Superior temporal gyrus (tissue), 1 donor: Measurements from ENCODE around the gene WDR38.

Experiments used
- DNase-seq: peaks from one replicate; pipeline ENCODE4 v3.0.0-alpha.2; 2016; ENCODE audit errors: extremely low spot score

Gene WDR38

DNA sequence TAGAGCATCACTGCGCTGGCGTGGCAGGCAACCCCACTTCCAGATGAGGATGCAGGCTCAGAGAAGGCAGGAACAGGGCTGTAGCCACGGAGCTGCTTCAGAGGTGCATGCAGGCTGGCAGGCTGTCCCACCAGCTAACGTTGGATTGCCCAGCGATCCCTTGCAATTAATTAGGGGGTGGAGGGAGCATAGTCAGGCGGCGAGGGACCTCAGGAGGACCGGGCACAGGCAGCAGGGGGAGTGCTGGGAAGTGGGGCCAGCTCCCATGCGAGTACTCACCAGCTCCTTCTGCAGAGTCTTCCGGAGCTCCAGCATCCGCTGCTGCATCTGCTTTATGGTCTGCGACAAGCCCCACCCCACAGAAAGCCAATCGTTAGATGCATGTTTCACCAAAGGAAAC lies 29.0 kb downstream of the WDR38 start:
- DNase-seq = no peak

- DNase-seq = no peak
These were observed 31.1 kb downstream of the WDR38 start for GRCh38 chr9:124884376-124884775.

DNA sequence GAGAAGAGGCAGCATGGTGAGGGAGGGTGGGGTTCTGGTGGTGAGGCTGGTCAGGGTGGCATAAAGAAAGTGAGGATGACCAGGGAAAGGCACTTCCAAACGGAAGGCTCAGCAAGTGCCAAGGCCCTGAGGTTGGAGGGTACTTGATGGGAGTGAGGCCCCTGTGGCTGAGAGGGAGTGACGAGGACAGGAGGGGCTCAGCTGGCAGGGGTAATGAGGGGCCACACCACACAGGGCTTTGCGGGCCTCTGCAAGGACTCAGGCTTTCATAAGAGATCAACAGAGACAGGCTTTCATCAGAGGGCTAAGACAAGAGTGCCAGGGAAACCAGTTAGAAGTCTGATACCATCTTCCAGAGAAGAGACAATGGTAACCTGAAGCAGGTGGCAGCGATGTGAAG lies 32.3 kb downstream of the WDR38 start:
- no peak for DNase-seq

DNA sequence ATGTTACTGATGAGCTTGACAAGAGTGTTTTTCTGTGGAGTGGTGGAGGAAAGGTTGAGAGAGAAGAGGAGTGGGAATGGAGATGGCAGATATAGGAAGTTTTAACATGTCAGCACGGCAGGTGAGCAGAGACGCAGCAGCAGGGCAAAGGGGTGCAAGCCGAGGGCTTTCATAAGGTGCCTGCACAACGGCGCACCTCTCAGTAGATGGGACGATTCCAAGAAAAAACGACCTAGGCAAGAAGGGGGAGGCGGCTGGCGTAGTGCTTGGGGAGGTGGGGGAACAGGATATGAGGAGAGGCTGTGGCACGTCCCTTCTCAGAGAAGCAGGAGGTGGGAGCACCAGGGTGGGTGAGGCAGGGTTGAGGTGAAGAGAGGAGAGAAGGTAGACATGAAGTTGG lies 33.2 kb downstream of the WDR38 start:
- DNase-seq = no peak

- DNase-seq = no peak
These were observed 33.7 kb downstream of the WDR38 start for GRCh38 chr9:124886866-124887492.

DNA sequence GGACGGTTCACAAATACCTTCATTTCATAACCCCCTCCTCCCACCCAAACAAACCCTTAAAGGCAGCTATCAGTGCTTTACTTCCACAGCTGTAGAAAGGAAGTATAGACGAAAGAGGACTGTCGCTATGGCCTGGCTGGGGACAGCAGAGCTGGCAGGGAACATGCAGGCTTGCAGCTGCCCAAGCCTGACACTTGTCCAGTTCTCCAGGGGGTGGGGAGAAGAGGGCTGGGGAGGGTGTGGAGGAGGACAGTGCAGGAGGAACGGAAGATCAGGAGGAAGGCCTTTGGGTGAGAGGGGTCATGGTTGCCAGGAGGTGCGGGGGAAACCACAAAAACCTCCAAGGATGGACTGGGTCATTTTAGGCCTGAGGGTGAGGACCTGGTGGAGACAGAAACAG lies 34.6 kb downstream of the WDR38 start:
- no peak for DNase-seq

GRCh38 chr9:124889006-124889405 lies 35.7 kb downstream of the WDR38 start:
- DNase-seq = no peak

- DNase-seq = no peak
These were observed 36.9 kb downstream of the WDR38 start for GRCh38 chr9:124890179-124890578.

DNA sequence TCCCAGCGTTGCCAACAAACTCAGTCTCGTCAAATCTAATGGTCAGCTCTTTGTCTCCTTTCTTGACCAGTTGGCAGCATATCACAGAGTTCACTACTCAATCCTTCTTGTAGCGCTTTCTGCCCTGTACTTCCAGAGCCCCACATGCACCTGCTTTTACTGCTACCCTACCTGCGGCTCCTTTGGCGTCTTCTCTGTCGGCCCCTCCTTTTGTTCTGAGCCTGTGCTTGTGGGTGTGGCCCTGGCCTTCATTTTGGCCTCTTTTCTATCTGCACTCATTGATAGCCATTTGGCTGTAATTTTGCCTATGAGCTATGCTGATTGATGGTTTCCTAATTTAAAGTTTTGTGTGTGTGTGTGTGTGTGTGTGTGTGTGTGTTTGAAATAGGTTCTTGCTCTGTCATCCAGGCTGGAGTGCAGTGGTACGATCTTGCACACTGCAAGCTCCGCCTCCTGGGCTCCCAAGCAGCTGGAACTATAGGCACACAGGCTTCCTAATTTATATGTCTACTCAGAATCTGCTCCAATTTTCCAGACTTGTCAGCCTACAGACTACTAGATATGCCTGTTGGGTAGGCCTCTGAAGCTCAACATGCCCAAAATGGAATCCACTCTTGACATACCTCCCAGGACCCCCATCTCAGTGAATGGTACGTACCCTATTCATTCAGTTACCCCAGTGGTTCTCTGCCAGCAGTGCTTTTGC lies 40.9 kb downstream of the WDR38 start:
- peak; percentile 78 for DNase-seq

GRCh38 chr9:124894741-124895170 lies 41.5 kb downstream of the WDR38 start:
- DNase-seq = no peak

GRCh38 chr9:124897570-124898460 lies 44.6 kb downstream of the WDR38 start:
- DNase-seq = no peak

DNA sequence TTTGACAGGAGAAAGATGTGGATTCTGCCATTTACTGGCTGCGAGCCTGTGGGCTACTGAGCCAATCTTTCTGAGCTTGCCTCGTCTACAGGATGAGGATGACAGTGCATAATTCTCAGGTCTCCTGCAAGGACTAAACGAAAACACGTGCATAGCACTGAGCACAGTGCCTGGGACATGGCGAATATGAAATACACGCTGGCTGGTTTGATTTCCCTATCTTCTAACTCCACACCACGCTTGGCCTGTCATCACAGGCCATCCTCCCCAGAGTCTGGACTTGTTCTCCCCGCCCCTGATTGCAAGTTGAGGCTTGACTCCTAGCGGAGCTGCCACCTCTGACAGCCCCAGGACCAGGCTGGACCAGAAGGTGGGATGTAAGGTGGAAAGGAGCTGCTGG lies 46.6 kb downstream of the WDR38 start:
- DNase-seq = no peak

DNA sequence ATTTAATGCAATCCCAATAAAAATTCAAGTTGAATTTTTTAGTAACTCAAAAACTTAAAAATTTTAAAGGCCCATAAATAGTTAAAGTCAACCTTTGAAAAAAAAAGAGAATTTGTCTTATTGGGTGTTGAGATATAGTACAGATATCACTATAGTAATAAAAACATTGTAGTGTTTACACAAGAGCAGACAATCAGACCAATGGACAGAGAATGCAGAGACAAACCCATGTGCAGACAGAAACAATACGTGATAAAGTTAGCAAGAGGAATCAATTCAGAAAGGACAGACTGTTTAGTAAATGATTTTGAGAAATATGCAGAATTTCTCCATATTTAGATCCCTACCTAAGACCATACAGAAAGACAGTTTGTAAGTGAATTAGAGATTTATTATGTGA lies 53.7 kb downstream of the WDR38 start:
- no peak for DNase-seq
